ENCODE data around the gene PPCDC.

Gene PPCDC

DNA sequence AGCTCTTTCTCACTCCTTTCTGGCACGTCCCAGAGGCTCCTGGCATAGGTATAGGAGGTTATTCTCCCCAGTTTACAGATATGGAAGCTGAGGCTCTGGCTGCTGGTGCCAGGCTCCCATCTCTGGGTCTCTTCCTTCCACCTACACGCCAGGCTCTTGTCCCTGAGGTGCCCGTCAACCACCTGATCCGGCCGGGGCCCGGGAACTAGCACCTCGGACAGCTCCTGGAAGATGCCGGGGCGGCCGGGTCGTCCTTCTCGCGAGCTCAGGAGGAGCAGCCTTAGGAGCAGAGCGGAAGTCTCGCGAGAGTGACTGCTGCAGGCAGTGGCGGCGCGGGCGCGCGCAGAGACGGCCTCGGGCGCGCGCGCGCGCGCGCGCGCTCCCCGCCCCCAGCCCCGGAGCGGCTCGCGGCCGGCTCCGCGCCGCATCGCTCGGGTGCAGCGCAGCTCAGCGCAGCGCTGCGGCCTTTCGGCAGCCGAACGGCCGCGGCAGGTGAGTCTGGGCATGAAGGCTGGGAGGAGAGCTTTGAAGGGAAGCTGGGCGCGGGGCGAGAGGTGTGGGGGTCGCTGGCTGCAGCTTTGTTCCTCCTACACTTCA lies 28.1 kb upstream of the PPCDC start, which contains the start of gene SCAMP5:
Gene SCAMP5, plus strand, starts transcription at position 382 of the 597 bp plus-strand sequence. CDS start 16,277 bp downstream, outside the sequence.
- Histone ChIP-seq H3K4me3 (ENCODE audit: low read depth, low read length) (peak within 1 kb of the TSS; percentile 82), H3K9me3 (ENCODE audit: control insufficient read depth, insufficient read depth, low read length) (no peaks in the 10 kb centered on the region), H3K9ac (ENCODE audit: low read depth, low read length) (peak within 1 kb of the TSS; percentile 61), H3K27me3 (ENCODE audit: control insufficient read depth, insufficient read depth, low read length) (peaks cover 9% of the 10 kb centered on the region), H3K4me1 (ENCODE audit: control insufficient read depth, insufficient read depth, low read length) (peaks cover 7% of the 10 kb centered on the region), H3K36me3 (ENCODE audit: control insufficient read depth, insufficient read depth, low read length) (peaks cover 6% of the 10 kb centered on the region)

DNA sequence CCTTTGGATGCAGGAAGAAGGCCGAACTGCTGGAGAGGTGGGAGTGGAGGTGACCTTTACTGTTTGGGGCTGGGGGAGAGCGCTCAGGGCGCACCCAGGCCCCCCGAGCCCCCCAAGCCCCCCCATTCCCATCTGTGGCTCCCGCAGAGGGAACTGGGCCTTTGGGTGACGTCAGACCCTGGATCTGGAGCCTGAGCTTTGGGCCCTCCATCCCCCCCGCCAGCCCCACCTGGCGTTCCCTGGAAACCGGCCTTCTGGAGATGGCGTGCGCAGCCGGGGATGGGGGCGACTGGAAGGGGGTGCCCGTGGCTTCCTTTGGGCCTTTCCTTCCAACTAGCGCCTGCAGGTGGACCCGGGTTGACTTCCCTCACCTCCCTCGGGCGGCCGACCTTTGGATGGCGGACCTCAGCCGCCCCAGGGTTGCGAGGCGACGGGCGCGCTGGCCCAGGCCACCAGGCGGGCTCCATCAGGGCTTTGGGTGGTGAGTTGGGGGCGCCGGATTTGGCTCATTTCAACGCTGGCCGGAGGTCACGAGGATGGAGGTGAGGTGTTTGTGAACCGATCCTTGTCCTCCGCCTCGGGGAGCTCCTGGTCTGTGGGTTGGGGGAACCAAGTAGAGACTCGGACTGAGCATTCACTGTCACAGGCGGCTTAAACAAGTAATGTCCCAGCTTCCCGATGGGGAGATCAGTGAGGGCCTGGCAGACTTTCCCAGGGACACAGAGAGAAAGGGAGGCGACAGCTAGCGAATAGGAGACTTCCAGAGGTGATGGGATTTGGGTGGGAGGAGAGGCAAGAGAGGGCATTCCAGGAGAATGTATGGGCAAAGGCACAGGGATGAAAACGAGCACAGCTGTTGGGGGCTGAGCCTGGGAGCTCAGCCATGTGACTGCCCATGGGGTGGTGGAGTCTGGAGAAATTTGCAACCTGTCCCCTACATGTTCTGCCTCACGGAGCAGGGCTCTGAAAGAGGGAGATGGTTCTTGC lies 27.3 kb upstream of the PPCDC start:
- Histone ChIP-seq H3K9me3 (ENCODE audit: control insufficient read depth, insufficient read depth, low read length) (no peaks in the 10 kb centered on the region), H3K4me1 (ENCODE audit: control insufficient read depth, insufficient read depth, low read length) (peaks cover 7% of the 10 kb centered on the region), H3K27me3 (ENCODE audit: control insufficient read depth, insufficient read depth, low read length) (peaks cover 9% of the 10 kb centered on the region), H3K9ac (ENCODE audit: low read depth, low read length) (peak overlapping the region; percentile 61), H3K36me3 (ENCODE audit: control insufficient read depth, insufficient read depth, low read length) (peaks cover 6% of the 10 kb centered on the region), H3K4me3 (ENCODE audit: low read depth, low read length) (peak overlapping the region; percentile 82)

DNA sequence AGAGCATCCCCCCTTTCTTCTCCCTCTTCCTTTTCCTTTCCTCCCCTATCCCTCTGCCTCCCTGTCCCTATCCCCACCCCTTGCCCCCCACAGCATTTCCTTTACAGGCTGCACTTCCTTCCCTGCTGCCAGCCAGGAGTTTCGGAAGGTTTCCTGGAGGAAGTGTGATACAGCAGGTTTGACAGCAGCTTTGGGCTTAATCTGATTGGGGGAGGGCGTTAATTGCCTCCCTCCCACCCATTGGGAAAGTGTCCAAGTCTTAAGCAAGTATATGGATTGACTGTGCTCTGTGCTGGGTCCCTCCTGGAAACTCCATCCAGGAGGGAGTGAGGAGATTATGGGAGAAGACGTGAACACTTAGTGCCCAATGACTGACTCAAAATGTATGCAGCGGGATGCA lies 26.2 kb upstream of the PPCDC start:
- Histone ChIP-seq H3K4me1 (ENCODE audit: control insufficient read depth, insufficient read depth, low read length) (peaks cover 7% of the 10 kb centered on the region), H3K4me3 (ENCODE audit: low read depth, low read length) (peak overlapping the region; percentile 82), H3K9ac (ENCODE audit: low read depth, low read length) (no peak overlapping the region), H3K36me3 (ENCODE audit: control insufficient read depth, insufficient read depth, low read length) (peaks cover 6% of the 10 kb centered on the region), H3K27me3 (ENCODE audit: control insufficient read depth, insufficient read depth, low read length) (peaks cover 7% of the 10 kb centered on the region), H3K9me3 (ENCODE audit: control insufficient read depth, insufficient read depth, low read length) (no peaks in the 10 kb centered on the region)

DNA sequence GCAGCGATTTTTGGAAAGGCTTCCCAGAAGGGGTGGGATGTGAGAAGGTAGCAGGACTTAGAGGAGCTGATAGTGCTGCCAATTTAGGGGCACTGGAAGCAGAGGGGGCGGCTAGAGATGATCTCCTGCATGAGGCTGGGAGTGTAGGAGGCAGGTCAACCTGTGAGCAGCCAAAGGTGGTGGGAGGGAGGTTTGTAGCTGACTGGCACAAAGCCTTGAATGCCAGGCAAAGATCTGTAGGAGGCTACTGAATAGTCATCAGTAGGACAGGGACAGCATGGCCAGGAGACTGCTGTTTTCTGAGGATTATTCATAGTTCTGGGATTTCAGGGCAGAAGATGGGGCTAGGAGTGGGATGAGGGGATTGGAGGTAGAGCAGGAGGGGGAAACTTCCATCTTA lies 25.8 kb upstream of the PPCDC start:
- Histone ChIP-seq H3K9me3 (ENCODE audit: control insufficient read depth, insufficient read depth, low read length) (no peaks in the 10 kb centered on the region), H3K4me3 (ENCODE audit: low read depth, low read length) (no peak overlapping the region), H3K4me1 (ENCODE audit: control insufficient read depth, insufficient read depth, low read length) (peaks cover 7% of the 10 kb centered on the region), H3K9ac (ENCODE audit: low read depth, low read length) (no peak overlapping the region), H3K36me3 (ENCODE audit: control insufficient read depth, insufficient read depth, low read length) (peaks cover 6% of the 10 kb centered on the region), H3K27me3 (ENCODE audit: control insufficient read depth, insufficient read depth, low read length) (peaks cover 7% of the 10 kb centered on the region)

DNA sequence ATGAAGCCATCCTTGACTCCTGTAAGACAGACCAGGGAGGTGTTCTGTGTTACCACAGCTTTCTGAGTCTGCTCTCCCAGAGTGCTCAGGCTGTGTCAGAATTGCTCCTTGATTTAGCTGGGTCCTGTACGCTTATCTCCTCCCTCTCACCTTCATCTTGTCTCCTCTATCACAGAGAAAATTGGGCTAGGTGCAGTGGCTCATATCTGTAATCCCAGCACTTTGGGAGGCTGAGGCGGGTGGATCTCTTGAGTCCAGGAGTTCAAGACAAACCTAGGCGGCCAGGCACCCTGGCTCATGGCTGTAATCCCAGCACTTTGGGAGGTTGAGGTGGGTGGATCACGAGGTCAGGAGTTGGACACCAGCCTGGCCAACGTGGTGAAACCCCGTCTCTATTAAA lies 22.1 kb upstream of the PPCDC start:
- peaks cover 7% of the 10 kb centered on the region for H3K4me1 ChIP-seq (ENCODE audit: control insufficient read depth, insufficient read depth, low read length)
- peaks cover 6% of the 10 kb centered on the region for H3K36me3 ChIP-seq (ENCODE audit: control insufficient read depth, insufficient read depth, low read length)
- no peaks in the 10 kb centered on the region for H3K9me3 ChIP-seq (ENCODE audit: control insufficient read depth, insufficient read depth, low read length)
- peaks cover 3% of the 10 kb centered on the region for H3K27me3 ChIP-seq (ENCODE audit: control insufficient read depth, insufficient read depth, low read length)
- no peak overlapping the region for H3K9ac ChIP-seq (ENCODE audit: low read depth, low read length)
- no peak overlapping the region for H3K4me3 ChIP-seq (ENCODE audit: low read depth, low read length)

DNA sequence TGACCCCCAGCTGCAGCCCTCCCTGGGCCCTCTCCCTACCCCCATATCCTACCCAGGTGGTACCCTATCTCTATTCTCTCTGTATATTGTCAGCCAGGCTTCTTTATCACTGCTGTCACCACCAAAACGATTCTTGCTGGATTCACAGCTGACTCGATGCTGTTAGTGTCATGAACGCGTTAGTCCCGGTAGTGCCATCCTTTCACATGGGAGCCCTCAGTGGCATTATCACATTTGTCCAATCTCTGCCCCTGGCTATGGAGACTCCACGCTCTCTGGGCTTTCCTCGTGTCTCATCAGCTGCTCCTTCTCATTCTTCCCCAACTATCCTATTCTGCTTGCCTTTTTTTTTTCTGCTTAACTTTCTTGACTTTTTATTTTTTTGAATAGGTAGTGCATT lies 21.0 kb upstream of the PPCDC start:
- Histone ChIP-seq H3K9me3 (ENCODE audit: control insufficient read depth, insufficient read depth, low read length) (no peaks in the 10 kb centered on the region), H3K4me1 (ENCODE audit: control insufficient read depth, insufficient read depth, low read length) (no peaks in the 10 kb centered on the region), H3K9ac (ENCODE audit: low read depth, low read length) (no peak overlapping the region), H3K27me3 (ENCODE audit: control insufficient read depth, insufficient read depth, low read length) (no peaks in the 10 kb centered on the region), H3K36me3 (ENCODE audit: control insufficient read depth, insufficient read depth, low read length) (peaks cover 6% of the 10 kb centered on the region), H3K4me3 (ENCODE audit: low read depth, low read length) (no peak overlapping the region)

DNA sequence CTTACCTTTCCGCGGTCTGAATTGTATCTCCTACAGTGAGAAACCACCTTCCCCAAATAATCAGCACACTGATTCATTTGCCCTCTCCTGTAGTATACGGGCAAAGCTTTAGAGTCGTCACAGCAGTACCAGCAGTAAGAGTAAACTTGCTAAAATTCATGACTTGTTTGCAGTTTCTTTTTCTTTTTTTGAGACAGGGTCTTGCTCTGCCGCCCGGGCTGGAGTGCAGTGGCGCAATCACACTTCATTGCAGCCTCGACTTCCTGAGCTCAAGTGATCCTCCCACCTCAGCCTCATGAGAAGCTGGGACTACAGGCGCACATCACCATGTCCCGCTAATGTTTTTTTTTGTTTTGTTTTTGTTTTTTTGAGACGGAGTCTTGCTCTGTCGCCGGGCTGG lies 16.2 kb upstream of the PPCDC start:
- H3K4me1 ChIP-seq (ENCODE audit: control insufficient read depth, insufficient read depth, low read length) = no peaks in the 10 kb centered on the region
- no peak overlapping the region for H3K4me3 ChIP-seq (ENCODE audit: low read depth, low read length)
- peaks cover 7% of the 10 kb centered on the region for H3K36me3 ChIP-seq (ENCODE audit: control insufficient read depth, insufficient read depth, low read length)
- H3K27me3 ChIP-seq (ENCODE audit: control insufficient read depth, insufficient read depth, low read length) = no peaks in the 10 kb centered on the region
- no peak overlapping the region for H3K9ac ChIP-seq (ENCODE audit: low read depth, low read length)
- no peaks in the 10 kb centered on the region for H3K9me3 ChIP-seq (ENCODE audit: control insufficient read depth, insufficient read depth, low read length)

DNA sequence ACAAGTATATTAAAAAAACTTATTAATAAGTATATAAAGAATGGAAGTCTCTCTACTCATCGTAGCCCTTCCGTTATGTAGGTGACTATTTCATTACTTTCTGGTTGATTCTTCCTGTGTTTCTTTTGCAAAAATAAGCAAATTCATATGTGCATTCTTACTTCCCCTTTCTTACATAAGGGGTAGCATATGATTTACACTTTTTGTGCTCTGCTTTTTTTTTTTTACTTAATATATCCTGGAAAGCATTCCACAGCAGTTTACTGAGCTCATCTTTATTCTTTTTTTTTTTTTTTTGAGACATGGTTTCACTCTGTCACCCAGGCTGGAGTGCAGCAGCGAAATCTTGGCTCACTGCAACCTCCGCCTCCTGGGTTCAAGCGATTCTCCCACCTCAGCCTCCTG lies 15.2 kb upstream of the PPCDC start:
- Histone ChIP-seq H3K36me3 (ENCODE audit: control insufficient read depth, insufficient read depth, low read length) (peaks cover 15% of the 10 kb centered on the region), H3K9me3 (ENCODE audit: control insufficient read depth, insufficient read depth, low read length) (no peaks in the 10 kb centered on the region), H3K4me3 (ENCODE audit: low read depth, low read length) (no peak overlapping the region), H3K4me1 (ENCODE audit: control insufficient read depth, insufficient read depth, low read length) (no peaks in the 10 kb centered on the region), H3K9ac (ENCODE audit: low read depth, low read length) (no peak overlapping the region), H3K27me3 (ENCODE audit: control insufficient read depth, insufficient read depth, low read length) (no peaks in the 10 kb centered on the region)

DNA sequence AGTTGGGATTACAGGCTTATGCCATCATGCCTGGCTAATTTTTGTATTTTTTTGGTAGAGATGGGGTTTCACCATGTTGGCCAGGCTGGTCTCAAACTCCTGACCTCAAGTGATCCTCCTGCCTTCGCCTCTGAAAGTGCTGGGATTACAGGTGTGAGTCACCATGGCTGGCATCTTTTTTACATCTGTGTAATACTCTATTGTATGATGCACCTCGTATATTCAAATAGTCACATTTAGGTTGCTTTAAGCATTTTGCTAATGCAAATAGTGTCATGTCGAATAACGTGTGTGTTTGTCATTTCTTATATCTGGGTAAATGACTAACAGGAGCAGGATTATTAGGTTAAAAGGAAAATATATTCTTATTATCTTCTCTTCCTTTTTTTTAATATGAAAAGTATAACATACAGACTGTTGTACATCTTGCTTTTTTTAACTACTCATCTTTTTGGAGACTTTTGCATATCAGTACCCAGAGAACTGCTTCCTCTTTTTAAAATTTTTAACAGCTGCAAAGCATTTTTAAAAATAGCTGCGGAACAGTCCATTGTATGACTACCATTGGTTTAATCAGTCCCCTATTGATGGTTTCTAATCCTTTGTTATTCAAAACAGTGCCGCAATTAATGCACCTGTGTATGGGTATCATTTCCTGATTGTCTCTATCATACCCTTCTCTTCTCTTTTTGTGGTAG lies 14.6 kb upstream of the PPCDC start:
- H3K9ac ChIP-seq (ENCODE audit: low read depth, low read length) = no peak overlapping the region
- H3K36me3 ChIP-seq (ENCODE audit: control insufficient read depth, insufficient read depth, low read length) = peaks cover 15% of the 10 kb centered on the region
- H3K27me3 ChIP-seq (ENCODE audit: control insufficient read depth, insufficient read depth, low read length) = no peaks in the 10 kb centered on the region
- no peaks in the 10 kb centered on the region for H3K4me1 ChIP-seq (ENCODE audit: control insufficient read depth, insufficient read depth, low read length)
- no peaks in the 10 kb centered on the region for H3K9me3 ChIP-seq (ENCODE audit: control insufficient read depth, insufficient read depth, low read length)
- no peak overlapping the region for H3K4me3 ChIP-seq (ENCODE audit: low read depth, low read length)

DNA sequence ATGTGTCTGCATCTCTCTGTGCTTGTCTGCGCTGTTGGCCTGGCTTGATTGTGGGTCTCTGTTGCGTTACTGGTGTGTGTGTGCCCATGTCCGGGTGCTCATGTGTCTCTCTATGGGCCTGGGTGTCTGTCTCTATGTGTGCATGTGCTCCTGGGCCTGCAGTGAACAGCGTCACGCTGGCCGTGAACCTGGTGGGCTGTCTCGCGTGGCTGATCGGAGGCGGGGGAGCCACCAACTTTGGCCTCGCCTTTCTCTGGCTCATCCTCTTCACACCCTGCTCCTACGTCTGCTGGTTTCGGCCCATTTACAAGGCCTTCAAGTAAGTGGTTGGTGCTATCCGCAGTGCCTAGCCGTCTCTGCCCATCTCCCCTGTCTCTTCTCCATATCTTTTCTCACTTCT lies 7.0 kb upstream of the PPCDC start:
- H3K9ac ChIP-seq (ENCODE audit: low read depth, low read length) = no peak overlapping the region
- H3K4me1 ChIP-seq (ENCODE audit: control insufficient read depth, insufficient read depth, low read length) = no peaks in the 10 kb centered on the region
- H3K4me3 ChIP-seq (ENCODE audit: low read depth, low read length) = no peak overlapping the region
- no peaks in the 10 kb centered on the region for H3K9me3 ChIP-seq (ENCODE audit: control insufficient read depth, insufficient read depth, low read length)
- no peaks in the 10 kb centered on the region for H3K27me3 ChIP-seq (ENCODE audit: control insufficient read depth, insufficient read depth, low read length)
- H3K36me3 ChIP-seq (ENCODE audit: control insufficient read depth, insufficient read depth, low read length) = peaks cover 43% of the 10 kb centered on the region

DNA sequence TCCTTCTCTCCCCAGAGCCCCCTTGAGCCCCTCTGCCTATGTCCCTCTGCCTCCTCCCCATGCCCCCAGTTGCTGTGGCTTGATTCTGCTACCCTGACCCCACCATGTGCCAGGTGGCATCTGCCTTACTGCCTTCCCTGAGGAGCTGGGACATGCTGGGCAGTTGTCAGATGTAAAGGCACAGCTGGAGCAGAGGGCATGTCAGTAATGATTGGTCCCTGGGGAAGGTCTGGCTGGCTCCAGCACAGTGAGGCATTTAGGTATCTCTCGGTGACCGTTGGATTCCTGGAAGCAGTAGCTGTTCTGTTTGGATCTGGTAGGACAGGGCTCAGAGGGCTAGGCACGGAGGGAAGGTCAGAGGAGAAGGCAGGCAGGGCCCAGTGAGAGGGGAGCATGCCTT lies 3.5 kb upstream of the PPCDC start:
- H3K9ac ChIP-seq (ENCODE audit: low read depth, low read length) = no peak overlapping the region
- H3K4me1 ChIP-seq (ENCODE audit: control insufficient read depth, insufficient read depth, low read length) = peaks cover 2% of the 10 kb centered on the region
- no peak overlapping the region for H3K4me3 ChIP-seq (ENCODE audit: low read depth, low read length)
- H3K36me3 ChIP-seq (ENCODE audit: control insufficient read depth, insufficient read depth, low read length) = peaks cover 24% of the 10 kb centered on the region
- no peaks in the 10 kb centered on the region for H3K9me3 ChIP-seq (ENCODE audit: control insufficient read depth, insufficient read depth, low read length)
- no peaks in the 10 kb centered on the region for H3K27me3 ChIP-seq (ENCODE audit: control insufficient read depth, insufficient read depth, low read length)
